Amygdala (tissue), 56 donors: ENCODE results near the gene CHSY3.
"Not testable (repeated sequence)": the region's sequence is repeated elsewhere in the genome, so short reads cannot be mapped to it uniquely, and the experiment has no call there.

ENCODE experiments used
- DNase-seq, 56 donors: peaks; one replicate each; lab custom pipeline; 2025; lab: John Stamatoyannopoulos, UW

CHSY3 gene

GRCh38 chr5:130141659-130142320, 237.5 kb downstream of the CHSY3 start:
- DNase-seq = peak in 25 of 56 donors; percentile 1 to 67 (median 11)

DNA sequence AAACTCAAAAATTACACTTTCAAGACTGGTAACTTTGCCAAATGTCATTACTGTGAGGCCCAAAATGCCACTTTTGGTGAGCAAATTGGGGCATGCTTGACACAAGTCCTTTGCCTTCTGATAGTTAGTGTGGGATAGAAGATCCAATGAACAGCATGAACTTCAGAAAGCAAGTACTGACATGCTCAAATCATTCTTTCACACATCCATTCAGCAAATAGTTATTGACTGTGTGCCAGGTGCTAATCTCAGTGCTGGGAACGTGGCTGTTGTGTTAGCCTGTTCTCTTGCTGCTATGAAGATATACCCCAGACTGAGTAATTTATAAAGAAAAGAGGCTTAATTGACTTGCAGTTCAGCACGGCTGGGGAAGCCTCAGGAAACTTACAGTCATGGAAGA, 247.0 kb downstream of the CHSY3 start:
- no peak for DNase-seq

- DNase-seq = no peak
These were observed 251.2 kb downstream of the CHSY3 start for GRCh38 chr5:130155345-130156011.

GRCh38 chr5:130158036-130158435, 253.8 kb downstream of the CHSY3 start:
- no peak for DNase-seq

GRCh38 chr5:130159968-130160367, 255.7 kb downstream of the CHSY3 start:
- DNase-seq = no peak

DNA sequence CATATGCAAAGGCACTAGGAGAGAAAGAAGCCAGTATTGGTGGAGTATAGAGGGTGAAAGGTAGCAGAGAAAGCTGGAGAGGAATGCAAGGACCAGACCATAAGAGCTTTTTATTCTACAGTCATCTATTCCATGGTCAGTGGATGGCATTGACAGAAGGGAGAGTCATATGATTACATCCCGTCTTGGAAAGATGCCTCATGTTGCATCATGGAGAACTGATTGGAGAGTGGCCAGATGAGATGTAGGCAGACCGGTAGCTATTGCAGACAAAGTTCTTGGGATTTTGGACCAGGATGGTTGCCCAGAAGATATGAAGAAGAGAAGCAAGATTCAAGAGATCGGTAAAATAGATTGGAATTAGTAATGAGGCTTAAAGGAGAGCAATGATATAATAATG, 260.7 kb downstream of the CHSY3 start:
- no peak for DNase-seq

- DNase-seq = no peak
These were observed 262.7 kb downstream of the CHSY3 start for GRCh38 chr5:130166839-130167490.

DNA sequence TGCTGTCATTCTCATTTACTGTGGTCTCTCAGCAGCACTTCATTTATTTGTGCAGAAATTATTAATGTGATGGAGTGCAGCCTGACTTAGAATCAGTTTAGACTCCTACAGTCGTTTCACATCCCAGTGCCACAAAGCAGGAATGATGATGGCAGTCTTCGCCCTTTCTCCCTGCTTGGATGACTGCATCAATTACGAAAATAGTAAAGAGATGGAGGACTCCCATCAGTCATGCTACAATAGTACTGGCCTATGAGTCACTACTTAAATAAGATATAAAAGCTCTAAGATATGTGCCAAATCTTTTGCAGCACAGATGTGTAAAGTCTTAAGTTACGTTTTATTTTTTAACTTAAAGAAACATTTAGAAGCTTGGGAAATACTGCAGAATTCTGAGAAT, 263.9 kb downstream of the CHSY3 start:
- no peak for DNase-seq

GRCh38 chr5:130171699-130172098, 267.4 kb downstream of the CHSY3 start:
- DNase-seq = no peak

- DNase-seq = no peak
These were observed 278.9 kb downstream of the CHSY3 start for GRCh38 chr5:130183115-130183514.

DNA sequence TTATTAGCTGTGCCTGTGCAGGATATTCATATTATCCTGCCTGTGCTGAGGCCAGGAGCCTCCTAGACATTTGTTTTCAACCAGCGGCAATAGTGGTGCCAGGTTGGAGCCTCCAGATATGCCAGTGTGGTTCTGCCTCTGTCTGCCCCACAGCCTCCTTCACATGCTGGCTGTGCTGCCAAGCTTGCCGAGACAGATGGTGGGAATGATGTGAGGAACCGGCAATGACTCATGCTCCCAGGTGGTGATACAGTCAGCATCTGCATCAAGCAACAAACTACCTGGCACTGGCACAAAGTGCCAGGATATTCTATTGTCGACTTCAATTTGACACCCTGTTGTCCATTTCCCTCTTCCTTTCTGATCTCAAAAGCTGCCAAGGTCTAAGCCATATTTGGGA, 285.7 kb downstream of the CHSY3 start:
- DNase-seq = no peak

GRCh38 chr5:130198927-130199326, 294.7 kb downstream of the CHSY3 start:
- no peak for DNase-seq

- DNase-seq = no peak
These were observed 302.4 kb downstream of the CHSY3 start for GRCh38 chr5:130206686-130207085.

- no peak for DNase-seq
These were observed 309.3 kb downstream of the CHSY3 start for GRCh38 chr5:130213607-130214006.

GRCh38 chr5:130216286-130216685, 312.0 kb downstream of the CHSY3 start:
- DNase-seq = no peak

- DNase-seq = no peak
These were observed 318.3 kb downstream of the CHSY3 start for GRCh38 chr5:130222573-130222972.

- DNase-seq = not testable (repeated sequence)
These were observed 322.3 kb downstream of the CHSY3 start for GRCh38 chr5:130226556-130226955.

GRCh38 chr5:130227699-130228098, 323.4 kb downstream of the CHSY3 start:
- no peak for DNase-seq

DNA sequence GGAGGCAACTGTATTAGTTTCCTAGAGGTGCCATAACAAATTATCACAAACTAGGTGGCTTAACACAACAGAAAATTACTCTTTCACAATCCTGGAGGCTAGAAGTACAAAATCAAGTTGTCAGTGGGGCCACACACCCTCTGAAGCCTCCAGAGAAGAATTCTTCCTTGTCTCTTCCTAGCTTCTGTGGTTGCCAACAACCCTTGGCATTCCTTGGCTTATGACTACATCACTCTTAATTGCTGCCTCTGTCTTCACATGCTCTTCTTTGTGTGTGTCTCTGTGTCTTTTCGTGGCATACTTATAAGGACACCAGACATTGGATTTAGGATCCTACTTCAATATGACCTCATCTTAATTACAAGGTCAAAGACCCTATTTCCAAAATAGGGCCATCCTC, 327.5 kb downstream of the CHSY3 start:
- DNase-seq = no peak

GRCh38 chr5:130234816-130235215, 330.6 kb downstream of the CHSY3 start:
- DNase-seq = no peak
